HEK293 (cell line): ENCODE measurements around the gene CFAP90.

Source experiments
- CTCF ChIA-PET: fragments of 350-600 bp; formaldehyde crosslinking; extraction: SDS; loops from one replicate; lab custom pipeline; 2021; ENCODE audit warnings: antibody characterized with exemption; lab: Yijun Ruan, JAX
- POLR2A ChIA-PET: fragments of 300-600 bp; formaldehyde crosslinking; extraction: SDS; loops from one replicate; lab custom pipeline; 2020; ENCODE audit warnings: antibody characterized with exemption, inconsistent platforms; lab: Yijun Ruan, JAX
- H3K27ac ChIP-seq: fragments of 200-500 bp; sonication (Bioruptor generic); 2 replicates; pipeline ENCODE4 v1.5.1; 2014; ENCODE audit warnings: low read depth, low read length, control low read depth, inconsistent platforms; ENCODE audit errors: extremely low read depth
- H3K36me3 ChIP-seq, 2 experiments: fragments of 200-500 bp in 1 of 2; sonication (Bioruptor generic) in 1 of 2; 1 replicate in 1 of 2; 2 replicates in 1 of 2; pipeline ENCODE4 v1.5.1; 2014 to 2017; ENCODE audit warnings: inconsistent platforms in 2 of 2, low read length in 2 of 2; ENCODE audit not compliant: control insufficient read depth in 2 of 2, insufficient read depth in 1 of 2
- H3K4me1 ChIP-seq: fragments of 200-500 bp; sonication (Bioruptor generic); 2 replicates; pipeline ENCODE4 v1.5.1; 2014; ENCODE audit warnings: mild to moderate bottlenecking, low read length, inconsistent platforms; ENCODE audit not compliant: control insufficient read depth, insufficient read depth
- H3K4me3 ChIP-seq: 2 replicates; pipeline ENCODE4 v1.5.1; 2011; ENCODE audit warnings: low read depth, mild to moderate bottlenecking, control low read depth, low read length, moderate library complexity
- H3K9me3 ChIP-seq: fragments of 200-500 bp; sonication (Bioruptor generic); 2 replicates; pipeline ENCODE4 v1.5.1; 2014; ENCODE audit warnings: low read depth, low read length, inconsistent platforms; ENCODE audit not compliant: control insufficient read depth, insufficient read depth
- BCL11B ChIP-seq: fragments of 450-650 bp; formaldehyde crosslinking; IDR thresholded peaks from 2 replicates; pipeline ENCODE4 v1.5.1; 2016; ENCODE audit warnings: low read depth, missing biosample characterization, missing genetic modification characterization
- KLF16 ChIP-seq: fragments of 450-650 bp; formaldehyde crosslinking; IDR thresholded peaks from 2 replicates; pipeline ENCODE4 v1.5.1; 2017; ENCODE audit warnings: missing biosample characterization, missing genetic modification characterization
- MYNN ChIP-seq: fragments of 450-650 bp; formaldehyde crosslinking; IDR thresholded peaks from 2 replicates; pipeline ENCODE4 v1.5.1; 2016; ENCODE audit warnings: missing biosample characterization, missing genetic modification characterization, borderline replicate concordance
- PRDM6 ChIP-seq: fragments of 450-650 bp; formaldehyde crosslinking; IDR thresholded peaks from 2 replicates; pipeline ENCODE4 v1.5.1; 2017; ENCODE audit warnings: missing biosample characterization, missing genetic modification characterization
- SCRT2 ChIP-seq: fragments of 450-650 bp; formaldehyde crosslinking; IDR thresholded peaks from 2 replicates; pipeline ENCODE4 v1.5.1; 2016; ENCODE audit warnings: missing biosample characterization, missing genetic modification characterization
- SP2 ChIP-seq: fragments of 450-650 bp; formaldehyde crosslinking; IDR thresholded peaks from 2 replicates; pipeline ENCODE4 v1.5.1; 2016; ENCODE audit warnings: missing biosample characterization, missing genetic modification characterization
- ZBTB49 ChIP-seq: fragments of 450-650 bp; formaldehyde crosslinking; IDR thresholded peaks from 2 replicates; pipeline ENCODE4 v1.5.1; 2016; ENCODE audit warnings: missing biosample characterization, missing genetic modification characterization, low read depth
- ZFP41 ChIP-seq: fragments of 450-650 bp; formaldehyde crosslinking; IDR thresholded peaks from 2 replicates; pipeline ENCODE4 v1.5.1; 2016; ENCODE audit warnings: missing biosample characterization, missing genetic modification characterization, borderline replicate concordance
- ZNF211 ChIP-seq: fragments of 450-650 bp; formaldehyde crosslinking; IDR thresholded peaks from 2 replicates; pipeline ENCODE4 v1.5.1; 2016; ENCODE audit warnings: low read depth, missing biosample characterization, missing genetic modification characterization
- ZNF292 ChIP-seq: fragments of 450-650 bp; formaldehyde crosslinking; IDR thresholded peaks from 2 replicates; pipeline ENCODE4 v1.5.1; 2016; ENCODE audit warnings: low read depth, missing biosample characterization, missing genetic modification characterization, borderline replicate concordance
- ZNF324 ChIP-seq: fragments of 450-650 bp; formaldehyde crosslinking; IDR thresholded peaks from 2 replicates; pipeline ENCODE4 v1.5.1; 2016; ENCODE audit warnings: missing biosample characterization, missing genetic modification characterization
- ZNF350 ChIP-seq: fragments of 450-650 bp; formaldehyde crosslinking; IDR thresholded peaks from 2 replicates; pipeline ENCODE4 v1.5.0; 2017; ENCODE audit warnings: missing biosample characterization, mild to moderate bottlenecking, missing genetic modification characterization
- ZNF354C ChIP-seq: fragments of 450-650 bp; formaldehyde crosslinking; IDR thresholded peaks from 2 replicates; pipeline ENCODE4 v1.5.1; 2016; ENCODE audit warnings: missing biosample characterization, missing genetic modification characterization, low read depth, borderline replicate concordance
- ZNF394 ChIP-seq: fragments of 450-650 bp; formaldehyde crosslinking; IDR thresholded peaks from 2 replicates; pipeline ENCODE4 v1.5.1; 2016; ENCODE audit warnings: missing biosample characterization, missing genetic modification characterization, mild to moderate bottlenecking, moderate library complexity, borderline replicate concordance
- ZNF521 ChIP-seq: fragments of 450-650 bp; formaldehyde crosslinking; IDR thresholded peaks from 2 replicates; pipeline ENCODE4 v1.5.1; 2017; ENCODE audit warnings: missing biosample characterization, mild to moderate bottlenecking, missing genetic modification characterization
- ZNF555 ChIP-seq: fragments of 450-650 bp; formaldehyde crosslinking; conservative IDR thresholded peaks from 2 replicates; pipeline ENCODE4 v1.5.1; 2017; ENCODE audit warnings: missing biosample characterization, mild to moderate bottlenecking, missing genetic modification characterization, inconsistent platforms
- ZNF596 ChIP-seq: fragments of 450-650 bp; IDR thresholded peaks from 2 replicates; pipeline ENCODE4 v1.5.0; 2018; ENCODE audit warnings: missing biosample characterization, mild to moderate bottlenecking, missing genetic modification characterization, moderate library complexity
- ZNF654 ChIP-seq: fragments of 450-650 bp; formaldehyde crosslinking; IDR thresholded peaks from 2 replicates; pipeline ENCODE4 v1.5.1; 2016; ENCODE audit warnings: low read depth, missing biosample characterization, missing genetic modification characterization
- ZNF670 ChIP-seq: fragments of 450-650 bp; formaldehyde crosslinking; IDR thresholded peaks from 2 replicates; pipeline ENCODE4 v1.5.1; 2016; ENCODE audit warnings: missing biosample characterization, missing genetic modification characterization, low read depth
- ZNF830 ChIP-seq: fragments of 450-650 bp; IDR thresholded peaks from 2 replicates; pipeline ENCODE4 v1.5.0; 2018; ENCODE audit warnings: missing biosample characterization, missing genetic modification characterization, low read depth, mild to moderate bottlenecking, moderate library complexity
- ZSCAN30 ChIP-seq: fragments of 450-650 bp; IDR thresholded peaks from 2 replicates; pipeline ENCODE4 v1.5.1; 2018; ENCODE audit warnings: missing biosample characterization, mild to moderate bottlenecking, missing genetic modification characterization, moderate library complexity
- TF ChIP-seq, protein P1 (sequence below): fragments of 450-650 bp; formaldehyde crosslinking; IDR thresholded peaks from 2 replicates; pipeline ENCODE4 v1.5.1; 2016; ENCODE audit warnings: missing biosample characterization, missing genetic modification characterization, low read depth

CFAP90 gene

DNA sequence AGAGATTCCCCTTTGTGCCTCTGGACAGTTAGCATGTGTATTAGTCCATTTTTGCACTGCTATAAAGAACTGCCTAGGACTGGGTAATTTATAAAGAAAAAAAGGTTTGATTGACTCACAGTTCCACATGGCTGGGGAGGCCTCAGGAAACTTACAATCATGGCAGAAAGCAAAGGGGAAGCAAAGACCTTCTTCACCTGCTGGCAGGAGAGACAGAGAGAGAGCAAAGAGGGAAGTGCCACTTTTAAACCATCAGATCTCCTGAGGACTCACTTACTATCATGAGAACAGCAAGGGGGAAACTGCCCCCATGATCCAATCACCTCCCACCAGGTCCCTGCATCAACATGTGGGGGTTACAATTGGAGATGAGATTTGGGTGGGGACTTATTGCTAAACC lies 6.0 kb downstream of the CFAP90 start:
- Histone ChIP-seq H3K27ac (no peak overlapping the region), H3K4me1 (peaks cover 3% of the 10 kb centered on the region; the same call in 1 of the 2 replicates), H3K9me3 (no peaks in the 10 kb centered on the region), H3K36me3 (no peaks in the 10 kb centered on the region), H3K4me3 (no peak overlapping the region)
- ChIA-PET POLR2A (no interaction called here), CTCF (interaction anchor here (0.7 to 3.3 kb wide), 4 partner anchors 12 to 156 kb away, joined by 3 to 29 read pairs (median 3); no protein-coding TSS in a partner anchor)
- TF ChIP-seq ZFP41 (tag by site-specific recombination) (no peak), ZNF394 (tag by site-specific recombination) (no peak), KLF16 (no peak), ZNF324 (tag by site-specific recombination) (no peak), ZNF211 (tag by site-specific recombination) (no peak), ZNF596 (no peak), ZNF292 (tag by site-specific recombination) (no peak), ZNF670 (tag by site-specific recombination) (no peak), BCL11B (tag by site-specific recombination) (no peak)

- TF ChIP-seq SP2 (tag by site-specific recombination) (no peak), ZNF521 (tag by site-specific recombination) (no peak), ZBTB49 (tag by site-specific recombination) (no peak), ZNF830 (tag by site-specific recombination) (no peak), ZNF555 (no peak), SCRT2 (no peak), MYNN (tag by site-specific recombination) (no peak), ZNF654 (tag by site-specific recombination) (no peak), ZSCAN30 (no peak), ZNF350 (tag by site-specific recombination) (no peak), PRDM6 (peak; percentile 92), ZNF354C (no peak)
- TF ChIP-seq, protein P1, sequence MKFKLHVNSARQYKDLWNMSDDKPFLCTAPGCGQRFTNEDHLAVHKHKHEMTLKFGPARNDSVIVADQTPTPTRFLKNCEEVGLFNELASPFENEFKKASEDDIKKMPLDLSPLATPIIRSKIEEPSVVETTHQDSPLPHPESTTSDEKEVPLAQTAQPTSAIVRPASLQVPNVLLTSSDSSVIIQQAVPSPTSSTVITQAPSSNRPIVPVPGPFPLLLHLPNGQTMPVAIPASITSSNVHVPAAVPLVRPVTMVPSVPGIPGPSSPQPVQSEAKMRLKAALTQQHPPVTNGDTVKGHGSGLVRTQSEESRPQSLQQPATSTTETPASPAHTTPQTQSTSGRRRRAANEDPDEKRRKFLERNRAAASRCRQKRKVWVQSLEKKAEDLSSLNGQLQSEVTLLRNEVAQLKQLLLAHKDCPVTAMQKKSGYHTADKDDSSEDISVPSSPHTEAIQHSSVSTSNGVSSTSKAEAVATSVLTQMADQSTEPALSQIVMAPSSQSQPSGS (tag by site-specific recombination) = peak; percentile 55; the same call in 1 of the 2 replicates
- H3K36me3 ChIP-seq = no peaks in the 10 kb centered on the region
- POLR2A ChIA-PET = no interaction called here
- no peak overlapping the region for H3K27ac ChIP-seq
- peaks cover 3% of the 10 kb centered on the region; the same call in 1 of the 2 replicates for H3K4me1 ChIP-seq
- CTCF ChIA-PET = interaction anchor here (1.0 kb wide), 1 partner anchor 14 kb away, joined by 3 read pairs; no protein-coding TSS in a partner anchor
- H3K4me3 ChIP-seq = no peak overlapping the region
- no peaks in the 10 kb centered on the region for H3K9me3 ChIP-seq
Measured at GRCh38 chr5:7842531-7842930, 8.4 kb downstream of the CFAP90 start.
